Right lobe of liver (tissue), 6 donors: ENCODE results near the gene NFIB. TPM values are rescaled to one million over a fixed set of nuclear protein-coding genes. Genes with fewer than 3 reads are reported as not detected.
A peak's percentile ranks its signal among the peaks of the same experiment; 100 is the strongest.

Experiments
- ATAC-seq, 4 donors: fragments of 200-7000 bp; cut with Tn5 transposase; one replicate each; pipeline ENCODE4 v1.9.1; 2020; ENCODE audit warnings: mild to moderate bottlenecking in 4 of 4, moderate library complexity in 4 of 4
- DNase-seq, 3 donors: peaks; one replicate each; pipeline ENCODE4 v3.0.0-alpha.2; 2020
- H3K27ac ChIP-seq, 3 donors: fragments of 200-600 bp; one replicate each; pipeline ENCODE4 v1.8.0; 2022
- H3K27me3 ChIP-seq, 2 donors: fragments of 200-600 bp; one replicate each; pipeline ENCODE4 v1.8.0; 2022
- H3K36me3 ChIP-seq, 4 donors: fragments of 200-600 bp; sonication (generic) in 1 of 4; one replicate each; pipeline versions ENCODE4 v1.5.1 to v1.8.0; 2017 to 2022; ENCODE audit warnings: control low read depth in 1 of 4
- H3K4me1 ChIP-seq, 4 donors: fragments of 200-600 bp; sonication (generic) in 1 of 4; one replicate each; pipeline versions ENCODE4 v1.5.1 to v1.8.0; 2017 to 2022; ENCODE audit warnings: control low read depth in 1 of 4
- H3K4me3 ChIP-seq, 3 donors: fragments of 200-600 bp; one replicate each; pipeline ENCODE4 v1.8.0; 2022
- H3K9me3 ChIP-seq, 4 donors: fragments of 200-600 bp; sonication (generic) in 1 of 4; one replicate each; pipeline versions ENCODE4 v1.5.1 to v1.8.0; 2017 to 2022; ENCODE audit warnings: control low read depth in 1 of 4
- CTCF ChIP-seq, 4 donors: fragments of 200-600 bp in 3 of 4; fragments of 450-650 bp in 1 of 4; IDR thresholded peaks; one replicate each; pipeline versions ENCODE4 v1.5.1 to v1.8.0; 2016 to 2022; ENCODE audit warnings: antibody characterized with exemption in 4 of 4, mild to moderate bottlenecking in 2 of 4
- POLR2A ChIP-seq: fragments of 450-650 bp; IDR thresholded peaks from one replicate; pipeline ENCODE4 v1.6.1; 2017; ENCODE audit warnings: antibody characterized with exemption, mild to moderate bottlenecking
- WGBS: methylation state at CpG from one replicate; pipeline ENCODE4 v1.1.6; 2018; ENCODE audit warnings: low coverage, low lambda C conversion rate; ENCODE audit not compliant: insufficient coverage; ENCODE audit errors: missing lambda C conversion rate; 5-methylcytosine and 5-hydroxymethylcytosine counted together
- intact Hi-C, 2 donors: fragments of 100-400 bp; cut with DNase I; formaldehyde crosslinking; loops; one replicate each; pipeline versions ENCODE4 v1.11.2 to v1.14.1; 2022
- total RNA-seq, 6 experiments: library from RNA; depleted of rRNA in 2 of 6; stranded (reverse); fragments of >200 nt in 2 of 6; fragmentation: NEBNext Ultra II Directional in 3 of 6; extraction: Animal tissue kit (Norgen Biotek cat#: 25700) in 3 of 6; gene quantifications; one replicate each; pipeline versions ENCODE4 v1.1.0 to v1.2.4, GENCODE V29; 2016 to 2023
- donor health status: DM: no; HTN: yes; CAD: no.
- donor health status: DM: no; HTN: no; CAD: no.
- donor health status: DM: no; HTN: no; CAD: no.
- donor health status: DM: no; HTN: yes; CAD: no.
- donor health status: DM: no; HTN: yes; CAD: no.

The NFIB gene
- total RNA-seq, 6 experiments from 2014 or later = 23.0 to 45.3 (median 39.6) TPM

GRCh38 chr9:14107495-14107894 is 206.4 kb downstream of the NFIB start:
- no peaks in the 10 kb centered on the region for H3K9me3 ChIP-seq
- no peak overlapping the region for H3K4me3 ChIP-seq
- H3K27me3 ChIP-seq = no peaks in the 10 kb centered on the region
- peaks cover 0 to 5% (median 0%) of the 10 kb centered on the region in 4 donors for H3K4me1 ChIP-seq
- peaks cover 0 to 10% (median 0%) of the 10 kb centered on the region in 4 donors for H3K36me3 ChIP-seq
- no peak for DNase-seq
- TF ChIP-seq POLR2A (no peak), CTCF (IDR thresholded peaks at IDR 0.05) (no peak)
- intact Hi-C loops = no loop called here
- peak overlapping the region in 1 of 3 donors; percentile 6 for H3K27ac ChIP-seq
- ATAC-seq = no peak

- Histone ChIP-seq H3K36me3 (peaks cover 0 to 5% (median 0%) of the 10 kb centered on the region in 4 donors), H3K27me3 (no peaks in the 10 kb centered on the region), H3K9me3 (no peaks in the 10 kb centered on the region), H3K4me1 (peaks cover 0 to 5% (median 0%) of the 10 kb centered on the region in 4 donors), H3K4me3 (no peak overlapping the region), H3K27ac (no peak overlapping the region)
- 81% methylated on average over 2 of the region's 2 CpGs for WGBS
- intact Hi-C loops = no loop called here
- no peak for ATAC-seq
- no peak for TF ChIP-seq CTCF (IDR thresholded peaks at IDR 0.05)
- TF ChIP-seq POLR2A = no peak
- DNase-seq = no peak
Observed at GRCh38 chr9:14106699-14107098, 207.2 kb downstream of the NFIB start.

- DNase-seq (no peak), ATAC-seq (peak in 3 of 4 donors; percentile 31 to 50 (median 43))
- Histone ChIP-seq H3K27ac (no peak overlapping the region), H3K36me3 (no peaks in the 10 kb centered on the region), H3K27me3 (no peaks in the 10 kb centered on the region), H3K4me1 (peaks cover 0 to 5% (median 0%) of the 10 kb centered on the region in 4 donors), H3K4me3 (no peak overlapping the region), H3K9me3 (no peaks in the 10 kb centered on the region)
- 67% methylated on average over 3 of the region's 3 CpGs for WGBS
- TF ChIP-seq POLR2A = no peak
- TF ChIP-seq CTCF (IDR thresholded peaks at IDR 0.05) = no peak
- intact Hi-C loops = no loop called here
Observed at GRCh38 chr9:14104496-14104895, 209.4 kb downstream of the NFIB start.

- 65% methylated on average over 3 of the region's 3 CpGs for WGBS
- DNase-seq = no peak
- intact Hi-C loops = no loop called here
- TF ChIP-seq CTCF (IDR thresholded peaks at IDR 0.05) = no peak
- TF ChIP-seq POLR2A = no peak
- H3K4me3 ChIP-seq = no peak overlapping the region
- no peaks in the 10 kb centered on the region for H3K27me3 ChIP-seq
- peaks cover 0 to 10% (median 0%) of the 10 kb centered on the region in 4 donors for H3K4me1 ChIP-seq
- no peaks in the 10 kb centered on the region for H3K9me3 ChIP-seq
- no peak overlapping the region for H3K27ac ChIP-seq
- H3K36me3 ChIP-seq = no peaks in the 10 kb centered on the region
- ATAC-seq = no peak
Observed at GRCh38 chr9:14103115-14103514, 210.8 kb downstream of the NFIB start.

GRCh38 chr9:14099737-14100136 is 214.2 kb downstream of the NFIB start:
- Histone ChIP-seq H3K36me3 (no peaks in the 10 kb centered on the region), H3K4me3 (no peak overlapping the region), H3K27ac (no peak overlapping the region), H3K27me3 (no peaks in the 10 kb centered on the region), H3K9me3 (no peaks in the 10 kb centered on the region), H3K4me1 (peaks cover 0 to 13% (median 0%) of the 10 kb centered on the region in 4 donors)
- intact Hi-C loops = no loop called here
- 76% methylated on average over 5 of the region's 7 CpGs for WGBS
- ATAC-seq (no peak), DNase-seq (no peak)
- TF ChIP-seq POLR2A (no peak), CTCF (IDR thresholded peaks at IDR 0.05) (no peak)
